Activated CD8-positive, alpha-beta memory T cell treated with anti-CD3 and anti-CD28 coated beads for 48 hours (primary cell): ENCODE measurements around the gene EGFL7.
A peak's percentile ranks its signal among the peaks of the same experiment; 100 is the strongest.
"Not testable (repeated sequence)": the region's sequence is repeated elsewhere in the genome, so short reads cannot be mapped to it uniquely, and the experiment has no call there.

Experiments
- DNase-seq, 3 experiments: peaks; one replicate each; pipeline ENCODE4 v3.0.0-alpha.2; 2020; ENCODE audit warnings: low read depth in 2 of 3, low spot score in 2 of 3

EGFL7 gene

DNA sequence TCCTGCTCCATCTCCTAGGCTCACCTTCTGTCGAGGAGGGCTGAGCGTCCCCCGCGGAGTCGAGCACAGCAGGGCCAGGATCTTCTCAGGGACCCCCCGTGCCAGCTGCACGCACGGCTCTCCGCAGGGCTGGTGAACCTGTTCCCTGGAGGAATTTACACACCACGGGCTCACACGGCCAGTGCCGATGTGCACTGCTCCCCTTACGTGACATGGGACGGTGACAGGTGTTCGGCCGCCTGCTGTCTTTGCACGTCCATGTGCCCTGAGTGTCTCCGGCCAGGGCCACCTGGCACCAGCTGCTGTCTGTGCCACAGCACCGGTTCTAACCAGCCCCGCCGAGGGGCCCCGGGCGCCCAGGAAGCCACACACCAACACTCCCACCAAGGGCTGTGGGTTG is 33.2 kb downstream of the EGFL7 start:
- no peak for DNase-seq

DNA sequence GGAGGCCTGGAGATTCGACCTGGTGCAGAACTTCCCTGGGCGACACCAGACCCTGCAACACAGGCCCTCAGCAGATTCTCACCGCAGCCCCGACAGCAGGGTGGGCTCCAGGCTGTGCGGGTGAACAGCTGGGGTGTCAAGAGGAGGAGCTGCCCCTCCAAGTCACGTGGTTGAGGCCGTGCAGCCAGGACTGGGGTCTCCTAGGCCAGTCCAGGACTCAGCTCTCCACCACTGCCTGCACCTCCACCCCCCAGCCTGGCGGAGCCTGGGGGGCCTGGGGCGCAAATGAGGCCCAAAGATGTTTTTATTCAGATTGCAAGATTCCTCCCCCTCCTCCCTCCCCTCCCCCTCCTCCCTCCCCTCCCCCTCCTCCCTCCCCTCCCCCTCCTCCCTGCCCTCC is 33.8 kb downstream of the EGFL7 start:
- no peak for DNase-seq

DNA sequence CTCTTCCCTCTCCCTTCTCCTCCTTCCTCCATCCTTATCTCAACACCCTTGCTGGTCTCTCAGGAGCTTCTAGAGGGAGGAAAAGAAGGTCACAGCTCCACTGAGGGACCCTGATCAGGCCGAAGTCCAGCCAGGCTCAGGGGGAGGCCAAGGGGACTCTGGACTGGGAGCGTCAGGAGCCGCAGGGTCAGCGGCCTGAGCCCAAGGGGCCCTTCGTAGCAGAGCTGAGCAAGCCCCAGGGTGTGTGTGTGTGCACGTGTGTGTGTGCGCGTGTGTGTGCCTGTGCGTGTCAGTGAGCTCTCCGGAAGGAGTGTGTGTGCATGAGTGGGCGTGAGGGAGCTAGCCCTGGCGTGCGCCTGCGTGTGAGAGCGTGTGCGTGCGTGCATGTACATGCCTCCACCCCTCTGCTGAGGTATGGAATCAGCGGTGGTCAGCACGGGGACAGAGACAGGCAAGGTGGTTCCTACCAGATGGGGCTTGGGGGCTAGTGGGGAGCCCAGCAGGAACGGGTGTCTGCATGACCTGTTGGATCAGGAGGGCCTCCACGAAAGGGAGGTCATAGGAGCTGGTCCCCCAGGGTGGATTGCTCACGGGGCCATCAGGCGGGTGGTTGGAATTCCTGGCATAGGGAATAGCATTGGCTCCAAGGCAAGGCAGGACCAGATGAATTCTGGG is 34.6 kb downstream of the EGFL7 start:
- DNase-seq: no peak

DNA sequence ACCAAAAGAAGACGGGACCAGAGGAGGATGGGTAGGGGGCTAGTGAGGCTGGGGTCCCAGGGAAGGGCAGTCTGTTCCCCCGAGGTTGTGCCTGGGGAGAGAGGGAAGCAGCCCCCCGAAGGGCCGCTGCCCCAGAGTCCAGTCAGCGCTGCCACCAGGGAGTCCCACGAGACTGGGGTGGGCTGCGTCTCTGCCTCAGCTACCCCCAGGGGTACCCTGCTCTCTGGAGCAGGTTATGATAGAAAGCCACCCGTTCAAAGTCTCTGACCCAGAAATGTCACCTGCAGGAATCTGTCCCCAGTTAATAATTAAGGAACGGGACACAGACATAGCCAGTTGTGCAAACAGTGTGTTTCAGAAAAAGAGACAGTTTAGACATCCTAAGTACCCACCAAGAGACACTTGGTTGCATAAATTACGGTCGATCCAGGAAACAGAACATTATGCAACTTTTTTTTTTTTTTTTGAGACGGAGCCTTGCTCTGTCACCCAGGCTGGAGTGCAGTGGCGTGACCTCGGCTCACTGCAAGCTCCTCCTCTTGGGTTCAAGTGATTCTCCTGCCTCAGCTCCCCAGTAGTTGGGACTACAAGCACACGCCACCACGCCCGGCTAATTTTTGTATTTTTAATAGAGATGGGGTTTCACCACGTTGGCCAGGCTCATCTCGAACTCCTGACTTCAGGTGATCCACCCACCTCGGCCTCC is 35.3 kb downstream of the EGFL7 start:
- no peak for DNase-seq

DNA sequence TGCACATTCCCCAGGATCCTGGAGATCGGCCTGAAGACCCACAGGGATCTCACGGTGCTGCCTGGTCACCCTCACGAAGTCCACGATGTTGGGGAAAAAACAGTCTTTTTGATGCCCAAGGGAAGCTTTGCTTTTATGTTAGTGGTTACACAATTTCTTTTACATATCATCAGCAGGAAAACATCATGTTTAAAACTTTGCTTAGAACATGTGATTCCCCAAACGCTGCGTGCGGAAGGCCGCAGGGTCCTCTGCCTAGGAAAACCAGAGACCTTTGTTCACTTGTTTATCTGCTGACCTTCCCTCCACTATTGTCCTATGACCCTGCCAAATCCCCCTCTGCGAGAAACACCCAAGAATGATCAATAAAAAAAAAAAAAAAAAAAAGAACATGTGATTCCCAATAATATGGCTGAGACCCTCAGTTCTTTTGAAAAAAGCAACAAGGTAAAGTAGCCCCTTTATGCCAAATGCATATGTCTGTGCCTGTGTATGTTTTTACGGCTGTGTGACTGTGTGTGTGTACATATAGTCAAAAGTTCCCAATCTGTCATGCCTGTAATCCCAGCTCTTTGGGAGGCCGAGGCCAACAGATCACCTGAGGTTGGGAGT is 36.0 kb downstream of the EGFL7 start:
- DNase-seq: no peak

DNA sequence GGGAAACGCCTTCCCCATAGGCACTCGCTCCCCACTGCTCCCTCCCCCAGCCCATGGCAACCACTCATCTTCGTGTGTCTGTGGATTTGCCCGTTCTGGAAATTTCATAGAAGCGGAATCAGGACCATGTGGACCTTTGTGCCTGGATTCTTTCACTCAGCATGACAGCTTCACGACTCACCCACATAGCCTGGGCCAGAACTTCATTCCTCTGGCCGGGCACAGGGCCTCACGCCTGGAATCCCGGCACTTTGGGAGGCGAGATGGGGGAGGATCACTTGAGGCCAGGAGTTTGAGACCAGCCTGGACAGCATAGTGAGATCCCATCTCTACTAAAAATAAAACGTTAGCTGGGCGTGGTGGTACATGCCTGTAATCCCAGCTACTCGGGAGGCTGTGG is 37.6 kb downstream of the EGFL7 start:
- DNase-seq: no peak

DNA sequence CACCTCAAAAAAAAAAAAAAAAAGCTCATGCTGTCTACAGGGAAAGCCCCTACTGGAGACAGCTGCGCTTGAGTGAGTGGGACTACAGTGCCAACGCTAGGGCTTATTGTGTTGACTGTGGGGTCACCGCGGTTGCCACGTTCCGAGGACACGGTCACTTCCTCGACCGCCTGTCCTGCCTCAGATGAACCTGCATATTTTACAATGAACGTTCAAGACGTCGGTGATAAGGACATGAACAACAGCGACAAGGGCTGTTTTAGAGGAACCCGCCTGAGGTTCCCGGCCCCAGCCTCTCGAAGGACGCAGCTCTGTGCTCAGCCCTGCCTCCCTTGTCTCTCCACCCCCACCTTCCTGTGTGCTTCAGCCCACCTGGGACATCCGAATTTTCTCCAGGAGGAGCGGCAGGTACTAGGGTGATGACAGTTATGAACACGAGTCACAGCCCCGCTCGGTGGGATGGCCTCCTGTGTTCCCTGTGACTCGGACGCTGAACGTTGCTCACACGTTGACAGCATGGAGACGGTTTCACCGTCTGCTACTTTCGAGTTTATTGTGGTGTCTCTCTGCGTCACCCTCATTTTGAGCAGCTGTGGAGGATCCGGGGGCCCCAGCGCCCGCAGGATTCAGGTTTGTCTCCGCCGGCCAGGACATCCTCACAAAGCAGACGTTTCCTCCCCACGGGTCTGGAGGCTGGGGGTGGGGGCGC is 38.4 kb downstream of the EGFL7 start:
- DNase-seq: peak in 1 of 3 experiments; percentile 50

DNA sequence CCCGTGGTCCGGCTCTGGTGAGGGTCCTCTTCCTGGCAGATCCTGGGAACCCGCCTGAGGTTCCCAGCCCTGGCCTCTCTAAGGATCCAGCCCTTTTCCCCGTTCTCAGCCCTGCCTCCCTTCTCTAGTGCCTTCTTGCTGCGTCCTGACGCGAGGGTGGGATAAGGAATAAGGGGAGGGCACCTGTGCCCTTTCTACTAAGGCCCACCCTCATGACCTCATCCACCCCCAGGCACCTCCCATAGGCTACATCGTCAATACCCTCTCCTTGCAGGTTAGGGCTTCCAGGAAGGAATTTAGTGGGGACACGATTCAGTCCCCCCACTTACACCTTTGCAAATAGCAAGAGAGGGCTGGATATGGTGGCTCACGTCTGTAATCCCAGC is 38.9 kb downstream of the EGFL7 start:
- no peak for DNase-seq

DNA sequence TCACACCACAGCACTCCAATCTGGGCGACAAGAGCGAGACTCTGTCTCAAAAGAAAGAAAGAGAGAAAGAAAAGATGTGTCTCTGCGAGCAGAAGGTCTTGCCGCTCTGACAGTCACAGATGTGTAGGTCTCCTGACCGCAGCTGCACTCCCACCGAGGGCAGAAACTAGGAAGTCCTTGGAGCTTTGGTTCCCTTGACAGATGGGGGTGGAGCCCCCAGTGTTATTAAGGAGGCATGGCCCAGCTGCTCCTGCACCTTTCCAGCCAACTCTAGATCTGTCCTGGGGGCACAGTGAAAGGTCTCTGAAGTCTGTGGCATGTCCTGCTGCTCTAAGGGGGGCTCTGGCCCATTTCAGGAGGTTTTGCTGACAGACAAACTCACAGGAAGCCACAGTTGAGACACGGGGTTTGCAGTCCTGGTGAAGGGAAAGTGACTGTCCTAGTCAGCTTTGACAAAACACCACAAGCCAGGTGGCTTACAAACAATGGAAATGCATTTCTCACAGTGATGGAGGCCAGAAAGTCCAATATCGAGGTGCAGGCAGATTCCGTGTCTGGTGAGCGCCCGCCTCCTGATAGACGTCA is 40.7 kb downstream of the EGFL7 start:
- DNase-seq: no peak

DNA sequence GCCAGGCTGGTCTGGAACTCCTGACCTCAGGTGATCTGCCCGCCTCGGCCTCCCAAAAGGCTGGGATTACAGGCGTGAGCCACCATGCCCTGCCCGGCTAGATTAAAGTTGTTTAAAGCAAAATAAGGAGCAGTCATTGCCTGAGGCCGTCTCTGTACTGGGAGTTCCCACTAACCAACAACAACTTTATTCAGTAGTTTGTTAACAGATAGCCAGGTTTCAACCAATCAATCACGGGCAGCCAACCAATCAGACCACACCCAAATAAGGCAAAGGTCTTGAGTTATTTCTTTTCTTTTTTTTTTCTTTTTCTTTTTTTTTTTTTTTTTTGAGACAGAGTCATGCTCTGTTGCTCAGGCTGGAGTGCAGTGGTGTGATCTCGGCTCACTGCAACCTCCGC is 42.0 kb downstream of the EGFL7 start:
- not testable (repeated sequence) for DNase-seq

DNA sequence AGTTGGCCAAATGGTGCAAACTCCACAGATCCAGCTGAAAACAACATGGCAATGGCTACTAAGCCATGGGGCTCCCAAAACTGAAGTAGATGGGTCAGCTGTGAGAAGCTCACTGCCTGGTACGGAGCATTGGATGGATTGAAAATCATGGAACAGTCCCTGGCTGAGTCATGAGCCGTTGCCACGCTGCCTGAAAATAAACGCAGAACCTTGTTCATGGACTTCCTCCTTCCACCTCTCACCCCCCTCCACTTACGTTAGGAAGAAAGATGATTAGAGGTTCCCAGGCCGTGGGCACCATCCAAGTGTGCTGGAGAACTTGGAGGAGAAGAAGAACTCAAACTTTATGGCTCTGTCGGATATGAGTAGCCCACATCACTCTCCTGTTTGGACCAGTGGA is 42.8 kb downstream of the EGFL7 start:
- DNase-seq: no peak

DNA sequence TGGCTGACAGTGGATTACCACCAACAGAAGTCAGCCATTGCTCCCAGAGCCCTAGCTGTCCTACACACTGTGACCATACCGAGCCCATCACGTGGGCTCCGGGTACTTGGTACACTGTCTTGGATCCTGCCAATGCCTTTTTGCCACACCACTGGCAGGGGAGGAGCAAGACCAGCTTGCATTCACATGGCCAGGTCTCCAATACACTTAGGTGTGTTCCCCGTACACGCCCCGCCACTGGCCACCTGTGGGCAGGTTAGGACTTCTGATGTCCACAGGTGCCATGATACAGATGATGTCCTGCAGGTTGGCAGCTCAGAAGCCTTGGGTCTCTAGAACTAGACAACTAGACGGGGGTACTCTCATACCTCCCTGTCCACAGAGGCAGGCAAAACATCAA is 44.3 kb downstream of the EGFL7 start:
- no peak for DNase-seq

DNA sequence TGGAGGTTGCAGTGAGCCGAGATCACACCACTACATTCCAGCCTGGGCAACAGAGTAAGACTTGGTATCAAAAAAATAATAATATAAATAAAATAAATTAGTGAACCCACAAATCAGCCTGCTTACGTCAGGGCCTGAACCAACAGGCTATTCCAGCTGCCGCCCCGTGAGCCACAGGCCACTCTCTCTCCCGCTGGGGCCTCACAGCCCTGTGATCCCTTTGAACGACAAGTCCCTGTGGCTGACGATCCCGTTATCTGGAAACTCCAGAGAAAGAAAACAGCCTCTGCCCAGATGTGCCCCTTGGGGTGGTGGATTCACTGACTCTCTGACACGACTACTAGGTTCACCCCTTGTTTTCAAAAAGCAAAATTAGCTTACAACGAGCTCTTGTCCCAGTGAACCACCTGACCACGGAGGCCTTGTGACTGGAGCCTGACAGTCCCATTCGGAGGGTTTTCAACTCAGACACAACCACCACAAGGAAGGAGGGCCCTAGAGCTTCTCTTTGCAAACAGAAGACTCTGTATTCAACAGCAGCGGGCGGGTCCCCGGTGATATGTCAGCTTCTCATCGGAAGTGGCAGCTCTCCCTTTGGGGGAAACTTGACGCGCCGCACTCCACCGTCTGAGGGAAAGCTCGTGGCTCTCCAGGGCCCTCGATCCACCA is 45.3 kb downstream of the EGFL7 start:
- DNase-seq: no peak

DNA sequence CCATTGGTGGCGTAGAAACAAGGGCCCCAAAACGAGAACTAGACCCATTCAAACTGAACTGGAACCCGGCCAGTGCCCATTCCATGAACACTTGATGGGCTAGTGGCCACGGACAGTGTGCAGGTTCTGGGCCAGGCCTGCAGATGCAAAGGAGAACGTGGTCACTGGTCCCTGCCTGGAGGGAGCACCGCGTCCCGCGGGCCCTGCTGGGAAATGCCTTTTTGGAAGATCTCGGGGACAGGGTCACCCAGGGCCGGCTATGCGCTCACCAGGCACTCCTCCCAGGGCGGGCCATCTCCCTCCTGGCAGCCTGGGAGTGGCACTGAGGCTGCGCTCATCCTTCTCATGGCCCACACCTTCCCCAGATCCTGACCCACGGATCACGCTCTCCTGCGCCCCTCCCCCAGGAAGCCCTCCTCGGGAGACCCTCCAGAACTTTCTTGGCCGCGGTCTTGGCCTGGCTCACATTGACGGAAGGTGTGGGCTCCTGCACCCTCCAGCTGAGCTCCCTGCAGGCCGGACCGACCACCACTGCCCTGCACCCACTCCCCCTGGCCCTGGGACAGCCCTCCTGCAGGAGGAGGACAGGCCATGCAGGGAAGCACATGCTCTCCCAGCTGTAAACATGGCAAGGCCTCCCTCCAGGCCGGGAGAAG is 46.9 kb downstream of the EGFL7 start:
- no peak for DNase-seq

DNA sequence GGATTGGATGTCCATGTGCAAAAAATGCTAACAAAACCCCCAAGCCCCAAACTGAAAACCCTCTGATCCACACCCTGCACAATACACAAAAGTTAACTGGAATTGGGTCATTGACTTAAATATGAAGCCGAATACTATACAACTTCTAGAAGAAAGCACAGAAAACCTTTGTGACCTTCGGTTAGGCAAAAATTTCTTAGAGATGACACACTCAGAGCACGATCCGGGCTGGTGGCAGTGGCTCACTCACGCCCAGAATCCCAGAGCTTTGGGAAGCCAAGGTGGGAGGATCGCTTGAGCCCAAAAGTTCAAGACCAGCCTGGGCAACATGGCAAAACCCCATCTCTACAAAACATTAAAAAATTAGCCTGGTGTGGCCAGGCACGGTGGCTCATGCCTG is 47.8 kb downstream of the EGFL7 start:
- DNase-seq: no peak

DNA sequence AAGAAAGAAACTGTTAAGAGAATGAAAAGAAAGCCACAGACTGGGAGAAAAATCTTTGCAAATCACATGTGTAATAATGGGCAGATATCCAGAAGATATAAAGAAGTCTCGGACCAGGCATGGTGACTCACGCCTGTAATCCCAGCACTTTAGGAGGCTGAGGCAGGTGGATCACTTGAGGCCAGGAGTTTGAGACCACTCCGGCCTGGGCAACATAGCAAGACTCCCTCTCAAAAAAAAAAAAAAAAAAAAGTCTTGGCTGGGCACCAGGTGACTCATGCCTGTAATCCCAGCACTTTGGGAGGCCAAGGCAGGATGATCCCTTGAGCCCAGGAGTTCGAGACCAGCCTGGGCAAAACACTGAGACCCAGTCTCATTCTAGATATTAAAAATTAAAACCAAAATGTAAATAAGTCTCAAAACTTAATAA is 48.5 kb downstream of the EGFL7 start:
- DNase-seq: not testable (repeated sequence)

DNA sequence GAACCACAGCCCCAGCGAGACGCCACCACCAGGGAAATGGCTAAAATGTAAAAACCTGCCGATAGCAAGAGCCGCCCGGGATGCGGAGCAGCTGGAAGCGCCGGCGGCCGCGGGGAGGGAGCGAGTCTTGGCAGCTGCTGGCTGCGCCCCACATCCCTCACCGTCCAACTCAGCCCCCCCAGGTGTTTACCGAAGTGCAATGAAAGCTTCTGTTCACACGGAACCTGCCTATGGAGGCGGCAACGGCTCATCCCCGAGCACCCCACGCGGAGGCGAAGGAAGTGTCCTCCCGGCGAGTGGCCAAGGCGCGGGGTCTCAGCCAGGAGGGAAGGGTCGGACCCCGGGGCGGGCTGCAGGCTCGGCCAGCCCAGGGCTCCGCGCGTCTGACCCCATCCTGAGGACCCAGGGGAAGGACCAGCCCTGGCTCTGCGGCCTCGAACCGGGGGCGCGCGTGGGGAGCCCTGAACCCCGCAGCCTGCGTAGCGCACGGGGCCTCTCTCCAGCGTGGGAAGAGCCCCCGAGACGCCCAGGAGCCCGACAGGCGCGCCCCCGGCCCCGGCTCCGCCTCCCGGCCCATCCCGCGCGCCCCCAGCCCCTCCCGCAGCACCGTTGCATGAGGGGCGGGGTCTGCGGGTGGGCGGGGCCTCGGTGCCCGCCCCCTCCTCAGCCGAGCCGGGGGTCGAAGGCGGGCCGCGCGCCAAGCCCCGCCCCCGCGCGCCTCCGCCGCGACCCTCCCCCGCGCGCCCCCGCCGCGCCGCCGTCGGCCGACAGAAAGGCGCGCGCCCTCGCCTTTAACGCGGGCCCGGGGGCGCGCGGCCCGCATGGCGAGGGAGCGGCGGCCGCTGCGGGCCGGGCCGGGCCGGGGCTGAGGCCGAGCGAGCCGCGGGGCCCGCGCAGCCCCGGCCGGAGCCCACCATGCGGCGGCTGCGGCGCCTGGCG is 49.3 kb downstream of the EGFL7 start, which contains the start of gene DIPK1B:
Gene DIPK1B (plus strand): TSS at position 822 of the 939 bp plus-strand sequence. CDS start 94 bp downstream, at position 916.
- DNase-seq: no peak

DNA sequence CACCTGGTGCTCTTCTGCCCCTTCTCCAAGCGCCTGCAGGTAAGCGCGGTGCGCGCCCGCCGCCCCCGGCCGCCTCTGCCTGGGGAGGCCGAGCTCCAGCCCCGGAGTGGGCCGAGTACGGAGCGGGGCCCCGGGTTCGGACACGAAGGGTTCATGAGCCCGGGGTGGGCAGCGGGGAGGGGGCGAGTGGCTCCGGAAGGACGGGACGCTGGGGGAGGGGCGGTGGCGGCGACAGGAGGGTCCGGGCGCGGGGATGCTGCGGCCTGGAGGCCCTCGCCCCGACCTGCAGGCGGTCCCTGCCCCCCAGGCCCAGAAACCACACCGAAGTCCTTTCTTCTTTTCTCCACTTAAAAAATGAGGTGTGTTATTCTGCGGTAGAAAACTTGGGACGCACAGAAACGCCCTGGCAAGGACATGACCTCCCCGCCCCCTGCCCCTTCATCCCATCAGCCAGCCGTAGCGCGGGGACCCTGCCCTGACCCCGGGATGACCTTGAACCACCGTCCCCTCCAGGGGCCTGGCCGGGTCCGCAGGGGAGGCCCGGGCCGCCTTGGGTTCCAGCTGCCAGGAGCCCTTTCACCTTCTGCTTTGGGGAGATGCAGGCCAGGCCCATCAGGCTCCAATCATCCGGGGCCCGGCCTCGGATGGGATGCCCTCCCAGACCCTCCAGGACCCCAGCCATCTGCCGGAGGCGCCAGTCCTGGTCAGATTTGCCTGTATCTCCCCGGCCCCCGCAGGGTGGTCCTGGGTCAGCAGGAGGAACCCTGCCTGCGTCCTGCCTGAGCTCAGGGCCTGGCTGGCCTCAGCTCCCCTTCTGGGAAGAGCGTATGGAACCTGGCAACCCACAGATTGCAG is 50.2 kb downstream of the EGFL7 start:
- no peak for DNase-seq
